CD8-positive, alpha-beta memory T cell (primary cell): ENCODE measurements around the gene PASK. TPM values are rescaled to one million over a fixed set of nuclear protein-coding genes. Genes with fewer than 3 reads are reported as not detected.
A peak's percentile ranks its signal among the peaks of the same experiment; 100 is the strongest.

ENCODE experiments used
- CTCF ChIA-PET: fragments of 350-600 bp; sonication (Branson Sonifier 250); formaldehyde crosslinking; loops from one replicate; lab custom pipeline; 2021; ENCODE audit warnings: antibody characterized with exemption; lab: Charles Lee
- POLR2A ChIA-PET: fragments of 350-600 bp; sonication (Branson Sonifier 250); formaldehyde crosslinking; loops from one replicate; lab custom pipeline; 2021; ENCODE audit warnings: antibody characterized with exemption; lab: Charles Lee
- DNase-seq, 5 donors: peaks; one replicate each; pipeline versions ENCODE4 v3.0.0 to v3.0.0-alpha.2; 2020 to 2022; ENCODE audit warnings: mixed read lengths in 1 of 5
- H3K27ac ChIP-seq: one replicate; pipeline ENCODE4 v1.7.0; 2013; ENCODE audit warnings: low read depth, mild to moderate bottlenecking, low read length, moderate library complexity
- H3K27me3 ChIP-seq: 2 replicates; pipeline ENCODE4 v1.7.0; 2013; ENCODE audit warnings: low read length, mild to moderate bottlenecking; ENCODE audit not compliant: insufficient read depth, poor library complexity, severe bottlenecking
- H3K36me3 ChIP-seq: 2 replicates; pipeline ENCODE4 v1.7.0; 2013; ENCODE audit warnings: mild to moderate bottlenecking, low read length, moderate library complexity; ENCODE audit not compliant: insufficient read depth
- H3K4me1 ChIP-seq: 2 replicates; pipeline ENCODE4 v1.7.0; 2013; ENCODE audit warnings: mild to moderate bottlenecking, low read length, moderate library complexity; ENCODE audit not compliant: insufficient read depth
- H3K4me3 ChIP-seq: 2 replicates; pipeline ENCODE4 v1.7.0; 2013; ENCODE audit warnings: mild to moderate bottlenecking, low read length
- H3K9me3 ChIP-seq: 2 replicates; pipeline ENCODE4 v1.7.0; 2013; ENCODE audit warnings: mild to moderate bottlenecking, low read length
- H3K27ac Mint-ChIP-seq, 8 donors: one replicate each; pipeline ENCODE4 v1.8.0; 2020 to 2021; ENCODE audit warnings: mixed read lengths in 8 of 8, mild to moderate bottlenecking in 6 of 8, inconsistent platforms in 3 of 8, moderate library complexity in 3 of 8
- H3K27me3 Mint-ChIP-seq, 2 donors: one replicate each; pipeline ENCODE4 v1.8.0; 2020 to 2021; ENCODE audit warnings: mixed read lengths in 2 of 2, mild to moderate bottlenecking in 1 of 2, moderate library complexity in 1 of 2
- H3K36me3 Mint-ChIP-seq, 3 donors: one replicate each; pipeline ENCODE4 v1.8.0; 2020 to 2021; ENCODE audit warnings: mixed read lengths in 3 of 3, inconsistent platforms in 1 of 3, mild to moderate bottlenecking in 1 of 3
- H3K4me1 Mint-ChIP-seq, 3 donors: one replicate each; pipeline ENCODE4 v1.8.0; 2020 to 2021; ENCODE audit warnings: mixed read lengths in 3 of 3, inconsistent platforms in 1 of 3, mild to moderate bottlenecking in 1 of 3
- H3K4me3 Mint-ChIP-seq, 7 donors: one replicate each; pipeline ENCODE4 v1.8.0; 2020 to 2021; ENCODE audit warnings: mixed read lengths in 7 of 7, mild to moderate bottlenecking in 6 of 7, moderate library complexity in 4 of 7, inconsistent platforms in 2 of 7
- H3K9me3 Mint-ChIP-seq, 5 donors: one replicate each; pipeline ENCODE4 v1.8.0; 2020 to 2022; ENCODE audit warnings: mixed read lengths in 5 of 5, mild to moderate bottlenecking in 3 of 5, moderate library complexity in 2 of 5, inconsistent platforms in 1 of 5
- polyA plus RNA-seq: library from polyadenylated mRNA; unstranded; fragments of 300-500 nt; fragmentation: Illumina TruSeq; gene quantifications from one replicate; pipeline ENCODE4 v1.2.3, GENCODE V29; 2021
- total RNA-seq, 2 experiments: library from RNA; stranded (reverse); gene quantifications; one replicate each; pipeline ENCODE4 v1.2.3, GENCODE V29; 2021

Gene PASK
- total and polyA plus RNA-seq, 3 experiments from 2014 or later, result 32.8 to 93.8 (median 92.8) TPM

GRCh38 chr2:241068136-241068941, 80.9 kb downstream of the PASK start:
- DNase-seq, result no peak
- Histone ChIP-seq H3K9me3 (no peaks in the 10 kb centered on the region), H3K36me3 (no peaks in the 10 kb centered on the region), H3K27me3 (no peaks in the 10 kb centered on the region), H3K4me1 (no peaks in the 10 kb centered on the region), H3K27ac (no peak overlapping the region), H3K4me3 (no peak overlapping the region)
- no peaks in the 10 kb centered on the region for H3K9me3 Mint-ChIP-seq
- peak overlapping the region in 1 of 8 donors; percentile 47 for H3K27ac Mint-ChIP-seq
- ChIA-PET CTCF (interaction anchor here (1.0 to 1.7 kb wide), 2 partner anchors 10 to 81 kb away, joined by 3 to 5 read pairs; partner anchors contain the start of gene PASK), POLR2A (no interaction called here)
- no peaks in the 10 kb centered on the region for H3K27me3 Mint-ChIP-seq
- peaks cover 0 to 3% (median 0%) of the 10 kb centered on the region in 3 donors for H3K36me3 Mint-ChIP-seq
- H3K4me1 Mint-ChIP-seq, result peaks cover 0 to 7% (median 3%) of the 10 kb centered on the region in 3 donors
- no peak overlapping the region for H3K4me3 Mint-ChIP-seq

- Histone ChIP-seq H3K9me3 (no peaks in the 10 kb centered on the region), H3K4me1 (no peaks in the 10 kb centered on the region), H3K27me3 (no peaks in the 10 kb centered on the region), H3K36me3 (no peaks in the 10 kb centered on the region), H3K4me3 (no peak overlapping the region), H3K27ac (no peak overlapping the region)
- no peaks in the 10 kb centered on the region for H3K27me3 Mint-ChIP-seq
- no peak overlapping the region for H3K4me3 Mint-ChIP-seq
- no peak for DNase-seq
- ChIA-PET POLR2A (no interaction called here), CTCF (interaction anchor here (1.0 to 1.7 kb wide), 2 partner anchors 11 to 84 kb away, joined by 3 to 5 read pairs; no protein-coding TSS in a partner anchor)
- no peak overlapping the region for H3K27ac Mint-ChIP-seq
- H3K4me1 Mint-ChIP-seq, result peaks cover 0 to 7% (median 3%) of the 10 kb centered on the region in 3 donors
- no peaks in the 10 kb centered on the region for H3K9me3 Mint-ChIP-seq
- peaks cover 0 to under 1% (median 0%) of the 10 kb centered on the region in 3 donors for H3K36me3 Mint-ChIP-seq
Measured at GRCh38 chr2:241067501-241068135, 81.7 kb downstream of the PASK start.

- Histone ChIP-seq H3K36me3 (no peaks in the 10 kb centered on the region), H3K27ac (no peak overlapping the region), H3K4me1 (no peaks in the 10 kb centered on the region), H3K4me3 (no peak overlapping the region), H3K27me3 (no peaks in the 10 kb centered on the region), H3K9me3 (no peaks in the 10 kb centered on the region)
- no peak overlapping the region for H3K27ac Mint-ChIP-seq
- no peaks in the 10 kb centered on the region for H3K36me3 Mint-ChIP-seq
- CTCF ChIA-PET, result interaction anchor here (1.0 kb wide), 1 partner anchor 83 kb away, joined by 3 read pairs; no protein-coding TSS in a partner anchor
- DNase-seq, result no peak
- peaks cover 0 to 7% (median 3%) of the 10 kb centered on the region in 3 donors for H3K4me1 Mint-ChIP-seq
- no peaks in the 10 kb centered on the region for H3K27me3 Mint-ChIP-seq
- POLR2A ChIA-PET, result no interaction called here
- H3K4me3 Mint-ChIP-seq, result no peak overlapping the region
- no peaks in the 10 kb centered on the region for H3K9me3 Mint-ChIP-seq
Measured at GRCh38 chr2:241066893-241067341, 82.4 kb downstream of the PASK start.

- no peak overlapping the region for H3K4me3 ChIP-seq
- H3K27ac Mint-ChIP-seq, result no peak overlapping the region
- no peaks in the 10 kb centered on the region for H3K27me3 Mint-ChIP-seq
- H3K9me3 Mint-ChIP-seq, result no peaks in the 10 kb centered on the region
- peaks cover 0 to 7% (median 3%) of the 10 kb centered on the region in 3 donors for H3K4me1 Mint-ChIP-seq
- ChIA-PET POLR2A (no interaction called here), CTCF (interaction anchor here (1.0 kb wide), 1 partner anchor 82 kb away, joined by 3 read pairs; no protein-coding TSS in a partner anchor)
- no peaks in the 10 kb centered on the region for H3K9me3 ChIP-seq
- H3K36me3 ChIP-seq, result no peaks in the 10 kb centered on the region
- H3K4me3 Mint-ChIP-seq, result no peak overlapping the region
- H3K27ac ChIP-seq, result no peak overlapping the region
- no peak for DNase-seq
- H3K27me3 ChIP-seq, result no peaks in the 10 kb centered on the region
- H3K4me1 ChIP-seq, result no peaks in the 10 kb centered on the region
- H3K36me3 Mint-ChIP-seq, result no peaks in the 10 kb centered on the region
Measured at GRCh38 chr2:241066171-241066892, 82.9 kb downstream of the PASK start.

GRCh38 chr2:241065355-241065803, 83.9 kb downstream of the PASK start:
- H3K27ac ChIP-seq, result no peak overlapping the region
- H3K27me3 ChIP-seq, result no peaks in the 10 kb centered on the region
- CTCF ChIA-PET, result no interaction called here
- no peaks in the 10 kb centered on the region for H3K36me3 ChIP-seq
- no peaks in the 10 kb centered on the region for H3K36me3 Mint-ChIP-seq
- H3K4me3 Mint-ChIP-seq, result no peak overlapping the region
- H3K4me1 Mint-ChIP-seq, result peaks cover 0 to 7% (median 3%) of the 10 kb centered on the region in 3 donors
- DNase-seq, result no peak
- H3K4me3 ChIP-seq, result no peak overlapping the region
- no peaks in the 10 kb centered on the region for H3K27me3 Mint-ChIP-seq
- POLR2A ChIA-PET, result no interaction called here
- H3K4me1 ChIP-seq, result no peaks in the 10 kb centered on the region
- H3K27ac Mint-ChIP-seq, result peak overlapping the region in 1 of 8 donors; percentile 29
- H3K9me3 Mint-ChIP-seq, result no peaks in the 10 kb centered on the region
- no peaks in the 10 kb centered on the region for H3K9me3 ChIP-seq

GRCh38 chr2:241064802-241065354, 84.4 kb downstream of the PASK start:
- no peaks in the 10 kb centered on the region for H3K9me3 Mint-ChIP-seq
- no peaks in the 10 kb centered on the region for H3K4me1 ChIP-seq
- CTCF ChIA-PET, result no interaction called here
- no peak overlapping the region for H3K4me3 Mint-ChIP-seq
- H3K27ac ChIP-seq, result no peak overlapping the region
- H3K36me3 ChIP-seq, result no peaks in the 10 kb centered on the region
- peaks cover 0 to 7% (median 3%) of the 10 kb centered on the region in 3 donors for H3K4me1 Mint-ChIP-seq
- no peaks in the 10 kb centered on the region for H3K27me3 Mint-ChIP-seq
- H3K27me3 ChIP-seq, result no peaks in the 10 kb centered on the region
- no peak for DNase-seq
- H3K9me3 ChIP-seq, result no peaks in the 10 kb centered on the region
- H3K36me3 Mint-ChIP-seq, result no peaks in the 10 kb centered on the region
- H3K4me3 ChIP-seq, result no peak overlapping the region
- POLR2A ChIA-PET, result no interaction called here
- peak overlapping the region in 1 of 8 donors; percentile 29 for H3K27ac Mint-ChIP-seq

- POLR2A ChIA-PET, result no interaction called here
- DNase-seq, result peak in 3 of 5 donors; percentile 22 to 51 (median 50)
- no peak overlapping the region for H3K27ac ChIP-seq
Measured at GRCh38 chr2:241064008-241064801, 85.1 kb downstream of the PASK start.

More at GRCh38 chr2:241064008-241064801, 85.1 kb downstream of the PASK start:
- H3K27ac Mint-ChIP-seq, result peak overlapping the region in 2 of 8 donors; percentile 40 to 47
- H3K9me3 Mint-ChIP-seq, result no peaks in the 10 kb centered on the region
- H3K36me3 Mint-ChIP-seq, result no peaks in the 10 kb centered on the region
- no peaks in the 10 kb centered on the region for H3K27me3 Mint-ChIP-seq
- Histone ChIP-seq H3K27me3 (no peaks in the 10 kb centered on the region), H3K9me3 (no peaks in the 10 kb centered on the region), H3K4me1 (no peaks in the 10 kb centered on the region), H3K36me3 (no peaks in the 10 kb centered on the region), H3K4me3 (no peak overlapping the region)
- peak overlapping the region in 6 of 7 donors; percentile 13 to 68 (median 24) for H3K4me3 Mint-ChIP-seq
- H3K4me1 Mint-ChIP-seq, result peaks cover 0 to 7% (median 3%) of the 10 kb centered on the region in 3 donors
- CTCF ChIA-PET, result no interaction called here
